Mesenteric fat pad (tissue), 1 donor: ENCODE measurements around the gene BACH2. TPM values are rescaled to one million over a fixed set of nuclear protein-coding genes. Genes with fewer than 3 reads are reported as not detected.
A peak's percentile ranks its signal among the peaks of the same experiment; 100 is the strongest.

ENCODE experiments used
- DNase-seq: peaks from one replicate; pipeline ENCODE4 v3.0.0-alpha.2; 2020; ENCODE audit warnings: low spot score
- total RNA-seq: library from RNA; stranded (reverse); fragmentation: NEBNext Ultra II Directional; extraction: Animal tissue kit (Norgen Biotek cat#: 25700); gene quantifications from one replicate; pipeline ENCODE4 v1.2.1, GENCODE V29; 2021
- donor health status: DM: yes; HTN: yes; CAD: no.

BACH2 gene
- total RNA-seq, 1 donor from 2014 or later = 2.0 TPM

- no peak for DNase-seq
Observed at GRCh38 chr6:89951574-89952104, 345.0 kb downstream of the BACH2 start.

- DNase-seq = no peak
Observed at GRCh38 chr6:89950879-89951391, 345.7 kb downstream of the BACH2 start.

GRCh38 chr6:89950446-89950845 is 346.2 kb downstream of the BACH2 start:
- no peak for DNase-seq

GRCh38 chr6:89948876-89949275 is 347.8 kb downstream of the BACH2 start:
- DNase-seq = no peak

- no peak for DNase-seq
Observed at GRCh38 chr6:89944826-89945407, 351.7 kb downstream of the BACH2 start.

- no peak for DNase-seq
Observed at GRCh38 chr6:89944181-89944755, 352.4 kb downstream of the BACH2 start.

GRCh38 chr6:89942601-89943000 is 354.0 kb downstream of the BACH2 start:
- DNase-seq = no peak

- DNase-seq = peak; percentile 43
Observed at GRCh38 chr6:89941763-89942497, 354.7 kb downstream of the BACH2 start.

GRCh38 chr6:89941031-89941762 is 355.4 kb downstream of the BACH2 start:
- DNase-seq = no peak

- no peak for DNase-seq
Observed at GRCh38 chr6:89940225-89941027, 356.2 kb downstream of the BACH2 start.

- DNase-seq = no peak
Observed at GRCh38 chr6:89939144-89939543, 357.5 kb downstream of the BACH2 start.

- DNase-seq = peak; percentile 24
Observed at GRCh38 chr6:89938014-89938413, 358.6 kb downstream of the BACH2 start.

GRCh38 chr6:89936177-89936576 is 360.5 kb downstream of the BACH2 start:
- peak; percentile 26 for DNase-seq

GRCh38 chr6:89934685-89935366 is 361.8 kb downstream of the BACH2 start:
- peak; percentile 69 for DNase-seq

- peak; percentile 77 for DNase-seq
Observed at GRCh38 chr6:89932245-89932802, 364.3 kb downstream of the BACH2 start.

- DNase-seq = peak; percentile 73
Observed at GRCh38 chr6:89930789-89931188, 365.9 kb downstream of the BACH2 start.

GRCh38 chr6:89928604-89929003 is 368.0 kb downstream of the BACH2 start:
- DNase-seq = no peak

- DNase-seq = no peak
Observed at GRCh38 chr6:89927791-89928550, 368.7 kb downstream of the BACH2 start.

GRCh38 chr6:89927264-89927663 is 369.4 kb downstream of the BACH2 start:
- no peak for DNase-seq
